Medulla oblongata (tissue), 1 donor: ENCODE measurements around the gene RICTOR.

Experiments used
- DNase-seq: peaks from one replicate; pipeline ENCODE4 v3.0.0-alpha.2; 2015; ENCODE audit errors: extremely low spot score

RICTOR gene

DNA sequence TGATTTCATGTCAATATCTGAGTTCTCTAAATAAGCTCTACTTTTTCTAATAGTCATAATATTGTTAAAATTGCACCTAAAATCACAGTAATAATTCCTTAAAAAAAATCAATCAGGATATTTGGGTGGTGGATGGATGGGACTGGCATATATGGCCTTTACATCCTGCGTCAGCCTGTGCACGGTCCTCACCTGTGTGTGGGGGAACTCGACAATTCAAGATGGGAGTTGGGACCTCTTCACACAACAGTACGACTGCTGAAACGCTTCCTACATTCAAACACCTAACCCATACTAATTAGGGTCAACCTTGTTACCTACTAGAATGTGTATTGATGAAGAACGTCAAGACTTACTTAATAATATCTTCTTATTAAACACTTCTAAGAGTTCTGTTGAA lies 137.9 kb downstream of the RICTOR start:
- DNase-seq = no peak

- no peak for DNase-seq
Observed at GRCh38 chr5:38935437-38935836, 138.8 kb downstream of the RICTOR start.

DNA sequence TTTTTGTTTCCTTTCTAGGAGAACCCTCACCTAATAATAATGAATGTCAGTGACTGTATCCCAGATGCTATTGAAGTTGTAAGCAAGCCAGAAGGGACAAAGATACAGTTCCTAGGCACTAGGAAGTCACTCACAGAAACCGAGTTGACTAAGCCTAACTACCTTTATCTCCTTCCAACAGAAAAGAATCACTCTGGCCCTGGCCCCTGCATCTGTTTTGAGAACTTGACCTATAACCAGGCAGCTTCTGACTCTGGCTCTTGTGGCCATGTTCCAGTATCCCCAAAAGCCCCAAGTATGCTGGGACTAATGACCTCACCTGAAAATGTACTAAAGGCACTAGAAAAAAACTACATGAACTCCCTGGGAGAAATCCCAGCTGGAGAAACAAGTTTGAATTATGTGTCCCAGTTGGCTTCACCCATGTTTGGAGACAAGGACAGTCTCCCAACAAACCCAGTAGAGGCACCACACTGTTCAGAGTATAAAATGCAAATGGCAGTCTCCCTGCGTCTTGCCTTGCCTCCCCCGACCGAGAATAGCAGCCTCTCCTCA lies 141.3 kb downstream of the RICTOR start:
- DNase-seq = no peak

GRCh38 chr5:38931731-38932130 lies 142.5 kb downstream of the RICTOR start:
- no peak for DNase-seq

DNA sequence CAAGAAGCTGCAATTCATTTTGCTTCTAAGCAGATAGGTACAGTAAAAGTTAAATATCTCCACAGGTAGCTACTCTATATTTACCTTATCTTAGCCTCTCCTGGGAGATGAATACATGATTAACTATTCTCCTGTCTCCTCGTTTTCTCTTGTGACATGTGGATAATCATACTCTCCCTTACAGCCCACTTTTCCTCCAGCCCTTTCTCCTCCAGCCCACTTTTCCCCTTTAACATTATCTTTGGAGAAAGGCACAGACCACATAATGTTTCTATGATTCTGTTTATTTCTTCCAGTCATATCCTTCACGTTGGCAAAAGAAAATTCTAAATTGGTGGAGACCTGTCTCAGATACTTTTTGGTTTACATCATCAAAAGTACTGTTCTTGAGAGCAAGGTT lies 144.4 kb downstream of the RICTOR start:
- DNase-seq = no peak

DNA sequence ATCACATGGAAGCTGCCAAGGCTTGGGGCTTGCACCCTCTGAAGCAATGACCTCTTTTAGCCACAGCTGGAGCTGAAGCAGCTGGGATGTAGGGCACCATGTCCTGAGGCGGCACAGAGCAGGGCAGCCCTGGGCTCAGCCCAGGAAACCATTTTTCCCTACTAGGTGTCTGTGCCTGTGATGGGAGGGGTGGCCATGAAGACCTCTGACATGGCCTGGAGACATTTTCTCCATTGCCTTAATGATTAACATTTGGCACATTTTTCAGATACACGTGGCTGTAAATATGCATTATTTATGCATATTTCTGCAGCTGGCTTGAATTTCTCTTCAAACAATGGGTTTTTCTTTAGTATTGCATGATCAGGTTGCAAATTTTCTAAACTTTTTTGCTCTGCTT lies 146.7 kb downstream of the RICTOR start:
- no peak for DNase-seq

GRCh38 chr5:38926121-38926520 lies 148.1 kb downstream of the RICTOR start:
- DNase-seq = no peak

- DNase-seq = no peak
Observed at GRCh38 chr5:38925154-38925925, 148.9 kb downstream of the RICTOR start.

- DNase-seq = no peak
Observed at GRCh38 chr5:38923661-38924451, 150.3 kb downstream of the RICTOR start.

DNA sequence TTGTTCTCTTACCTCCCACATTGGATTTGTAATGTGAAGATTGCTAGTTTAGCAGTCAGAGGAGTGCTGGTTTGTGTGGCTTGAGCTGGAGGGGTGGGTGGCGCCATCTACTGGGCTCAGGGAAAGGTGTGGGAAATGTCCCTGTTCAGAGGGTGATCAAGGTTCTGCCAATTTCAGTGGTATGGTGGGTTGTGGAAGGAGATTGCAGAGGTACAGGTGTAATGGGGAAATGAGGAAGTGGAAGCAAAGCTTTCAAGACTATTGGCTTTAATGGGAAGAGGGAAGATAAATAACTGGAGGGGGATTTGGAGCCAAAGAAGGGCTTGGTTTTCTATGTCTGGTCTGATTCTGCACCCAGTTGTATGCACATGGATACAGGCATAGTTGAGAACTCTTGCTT lies 152.0 kb downstream of the RICTOR start:
- peak; percentile 60 for DNase-seq

DNA sequence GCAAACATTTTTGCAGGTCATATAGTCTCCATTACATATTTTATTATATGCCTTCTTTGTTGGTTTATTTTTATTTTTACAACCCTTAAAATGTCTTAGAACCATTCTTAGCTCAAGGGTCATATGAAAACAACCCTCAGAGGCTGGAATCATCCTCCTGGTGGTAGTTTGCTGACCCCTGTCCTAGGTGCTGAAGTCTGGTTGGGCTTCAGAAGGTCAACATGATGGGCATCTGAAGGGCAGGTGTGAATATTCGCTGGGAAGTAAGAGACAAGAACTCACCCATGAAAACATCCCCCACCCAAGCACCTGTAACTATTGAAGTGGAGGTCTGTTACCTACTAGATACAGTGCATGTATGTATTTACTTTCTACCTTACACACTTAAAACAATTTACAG lies 153.0 kb downstream of the RICTOR start:
- no peak for DNase-seq

DNA sequence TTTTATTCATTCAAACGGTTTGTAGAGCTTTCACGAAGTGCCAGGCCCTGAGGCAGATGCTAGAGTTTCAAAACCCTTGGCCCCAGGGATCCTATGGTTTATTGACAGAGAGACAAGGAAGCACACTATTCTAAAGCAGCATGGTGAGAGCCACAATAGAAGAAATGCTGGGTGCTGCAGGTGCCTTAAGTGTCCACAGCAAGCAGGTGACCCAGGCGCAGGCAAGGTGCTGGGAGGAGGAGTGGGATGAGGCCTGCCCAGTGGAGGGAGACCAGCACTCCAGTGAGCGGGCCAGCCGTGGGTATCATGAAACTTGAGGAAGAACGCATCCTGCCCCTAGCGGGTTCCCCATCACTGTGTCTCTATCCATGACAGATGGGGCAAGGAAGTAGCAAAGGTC lies 157.4 kb downstream of the RICTOR start:
- no peak for DNase-seq

GRCh38 chr5:38913714-38914113 lies 160.5 kb downstream of the RICTOR start:
- no peak for DNase-seq

- DNase-seq = no peak
Observed at GRCh38 chr5:38911933-38912332, 162.3 kb downstream of the RICTOR start.

DNA sequence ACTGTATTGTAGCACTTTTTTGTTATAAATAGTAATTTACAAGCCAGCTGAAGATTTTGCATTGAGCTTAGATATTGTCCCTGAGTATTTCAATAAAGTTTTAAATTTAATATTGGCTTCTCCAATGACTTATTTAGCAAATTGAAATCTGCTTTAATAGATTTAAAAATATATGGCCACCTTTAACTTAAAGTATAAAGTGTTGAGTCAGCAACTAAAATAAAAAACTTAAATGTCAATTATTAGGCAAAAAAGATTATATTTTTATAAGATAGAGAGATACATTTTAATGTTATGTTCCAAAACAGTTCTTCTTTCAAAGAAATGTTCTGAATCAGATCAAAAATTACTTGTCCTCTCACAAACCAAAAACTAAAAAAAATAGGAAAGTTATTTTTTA lies 167.7 kb downstream of the RICTOR start:
- no peak for DNase-seq

DNA sequence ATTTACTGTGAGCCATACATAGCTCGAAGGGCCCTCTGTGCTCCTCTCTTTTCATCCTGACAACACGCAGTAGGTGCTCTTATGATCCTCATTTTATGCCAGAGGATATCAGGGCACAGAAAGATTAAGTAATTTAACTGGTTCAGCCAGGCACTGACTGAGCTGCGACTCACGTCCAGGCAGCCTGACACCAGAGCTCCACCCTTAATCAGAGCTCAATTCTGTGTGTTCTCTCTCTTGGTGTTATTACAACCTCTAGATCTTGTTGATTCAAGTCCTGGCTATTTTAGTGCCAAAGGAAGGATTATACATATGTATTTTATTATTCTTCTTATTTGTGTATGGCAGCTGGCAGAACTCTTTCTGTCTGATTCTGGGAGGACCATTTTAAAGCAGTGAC lies 168.7 kb downstream of the RICTOR start:
- no peak for DNase-seq

DNA sequence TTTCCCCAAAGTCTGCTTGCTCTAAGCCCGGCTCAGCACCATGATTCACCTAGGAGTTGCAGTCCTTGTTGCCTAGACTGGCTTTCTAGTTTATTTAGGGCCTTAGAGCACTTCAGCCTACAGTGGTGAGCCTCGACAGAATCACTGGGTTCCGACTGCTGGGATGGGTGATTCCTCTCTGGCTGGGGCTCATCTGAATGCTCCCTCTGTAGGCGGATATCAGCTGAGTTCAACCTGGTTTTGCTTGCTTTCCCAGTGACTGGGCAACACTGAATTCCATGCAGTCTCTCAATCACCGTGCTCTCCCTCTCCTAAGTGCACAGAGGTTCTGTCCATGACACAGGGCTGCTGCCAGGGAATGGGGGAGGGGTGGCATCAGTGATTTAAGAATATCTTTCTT lies 174.3 kb downstream of the RICTOR start:
- no peak for DNase-seq

DNA sequence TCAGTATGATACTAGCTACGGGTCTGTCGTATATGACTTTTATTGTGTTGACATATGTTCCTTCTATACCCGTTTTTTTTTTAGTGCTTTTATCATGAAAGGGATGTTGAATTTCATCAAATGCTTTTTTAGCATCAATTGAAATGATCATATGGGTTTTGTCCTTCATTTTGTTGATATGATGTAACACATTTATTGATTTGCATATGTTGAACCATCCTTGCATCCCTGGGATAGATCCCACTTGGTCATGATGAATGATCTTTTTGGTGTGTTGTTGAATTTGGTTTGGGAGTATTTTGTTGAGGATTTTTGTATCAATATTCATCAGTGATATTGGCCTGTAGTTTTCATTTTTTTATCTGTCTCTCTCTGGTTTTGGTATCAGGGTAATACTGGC lies 177.4 kb downstream of the RICTOR start:
- DNase-seq = no peak

DNA sequence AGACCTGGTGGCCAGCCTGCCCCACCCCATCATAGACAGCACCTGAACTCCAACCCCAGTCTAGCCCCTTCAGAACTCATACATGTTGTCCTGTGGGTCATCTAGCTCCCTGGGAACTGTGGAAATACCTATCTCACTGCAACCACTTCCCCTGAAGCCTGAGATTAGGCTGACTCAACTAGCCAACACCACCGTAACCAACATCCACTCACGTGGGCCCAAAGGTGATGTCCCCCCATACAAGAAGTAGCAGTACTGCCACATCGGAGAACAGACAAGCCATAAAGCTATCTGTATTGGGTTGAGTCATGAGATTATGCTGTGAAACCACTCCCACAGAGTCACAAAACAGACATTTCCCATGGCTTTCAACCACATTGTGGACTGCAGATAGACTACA lies 181.8 kb downstream of the RICTOR start:
- no peak for DNase-seq

DNA sequence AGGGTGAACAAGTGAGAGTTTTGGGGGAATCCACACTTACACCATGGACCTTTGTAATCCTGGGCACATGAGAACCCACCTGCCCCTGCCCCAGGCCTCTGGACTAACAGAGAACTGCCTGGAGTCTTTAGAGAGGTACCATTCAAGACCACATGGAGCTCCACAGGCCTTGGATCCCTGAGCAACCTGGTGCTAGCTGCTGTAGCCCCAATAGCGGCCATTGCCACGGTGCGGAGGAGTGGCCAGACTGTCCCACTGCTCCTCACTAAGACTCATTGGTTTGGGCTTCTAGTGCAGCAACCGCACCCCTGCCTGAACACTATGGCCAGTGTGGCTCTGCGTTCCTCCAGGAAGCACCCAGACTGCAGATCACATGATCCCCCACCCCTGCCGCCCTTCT lies 182.6 kb downstream of the RICTOR start:
- no peak for DNase-seq

DNA sequence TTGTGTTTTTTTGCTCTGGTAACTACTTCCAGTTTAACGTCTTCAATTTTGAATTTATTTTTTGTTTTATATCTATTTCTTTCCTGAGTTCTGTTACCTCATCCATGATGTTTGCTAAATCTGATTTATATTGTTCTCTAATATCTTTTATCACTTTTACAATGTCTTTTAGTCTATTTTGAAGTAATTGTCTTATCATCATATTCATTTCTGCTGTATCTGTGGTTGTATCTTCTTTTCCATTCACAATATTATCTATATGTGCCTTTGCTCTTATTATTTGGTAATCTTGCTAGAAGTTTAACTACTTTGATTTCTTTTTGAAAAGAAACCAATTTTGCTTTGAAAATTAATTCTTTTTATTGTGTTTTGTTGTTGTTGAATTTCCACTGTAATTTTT lies 184.8 kb downstream of the RICTOR start:
- no peak for DNase-seq

GRCh38 chr5:38888041-38888440 lies 186.2 kb downstream of the RICTOR start:
- DNase-seq = no peak
